ENCODE data around the gene ISG20L2.

GRCh38 chr1:156741481-156741983 lies 13.0 kb upstream of the ISG20L2 start:
- TF ChIP-seq CTCF (IDR thresholded peaks at IDR 0.05) = no peak
- no peak for TF ChIP-seq POLR2A (IDR thresholded peaks at IDR 0.05)

All from esophagus squamous epithelium (tissue), 4 donors.